GM12873 (cell line): ENCODE results near the gene ZNF750.

ENCODE experiments used
- TF ChIP-seq, protein P1 (sequence below): IDR thresholded peaks from 2 replicates; pipeline ENCODE4 v1.5.1; 2012; ENCODE audit warnings: low read depth, mild to moderate bottlenecking, moderate library complexity, low read length, control low read depth; ENCODE audit not compliant: insufficient read depth; ENCODE audit errors: missing control alignments

Gene ZNF750

DNA sequence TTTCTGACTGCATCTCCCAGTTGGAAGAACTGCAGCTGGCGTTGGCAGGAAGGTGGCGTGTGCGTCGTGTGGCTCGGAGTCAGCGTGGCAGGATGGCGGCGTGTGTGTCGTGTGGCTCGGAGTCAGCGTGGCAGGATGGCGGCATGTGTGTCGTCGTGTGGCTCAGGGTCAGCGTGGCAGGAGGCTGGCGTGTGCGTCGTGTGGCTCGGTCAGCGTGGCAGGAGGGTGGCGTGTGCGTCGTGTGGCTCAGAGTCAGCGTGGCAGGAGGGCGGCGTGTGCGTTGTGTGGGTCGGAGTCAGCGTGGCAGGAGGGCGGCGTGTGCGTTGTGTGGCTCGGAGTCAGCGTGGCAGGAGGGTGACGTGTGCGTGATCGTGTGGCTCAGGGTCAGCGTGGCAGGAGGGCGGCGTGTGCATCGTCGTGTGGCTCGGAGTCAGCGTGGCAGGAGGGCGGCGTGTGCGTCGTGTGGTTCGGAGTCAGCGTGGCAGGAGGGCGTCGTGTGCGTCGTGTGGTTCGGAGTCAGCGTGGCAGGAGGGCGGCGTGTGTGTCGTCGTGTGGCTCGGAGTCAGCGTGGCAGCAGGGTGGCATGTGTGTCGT is 38.3 kb downstream of the ZNF750 start:
- TF ChIP-seq, protein P1, sequence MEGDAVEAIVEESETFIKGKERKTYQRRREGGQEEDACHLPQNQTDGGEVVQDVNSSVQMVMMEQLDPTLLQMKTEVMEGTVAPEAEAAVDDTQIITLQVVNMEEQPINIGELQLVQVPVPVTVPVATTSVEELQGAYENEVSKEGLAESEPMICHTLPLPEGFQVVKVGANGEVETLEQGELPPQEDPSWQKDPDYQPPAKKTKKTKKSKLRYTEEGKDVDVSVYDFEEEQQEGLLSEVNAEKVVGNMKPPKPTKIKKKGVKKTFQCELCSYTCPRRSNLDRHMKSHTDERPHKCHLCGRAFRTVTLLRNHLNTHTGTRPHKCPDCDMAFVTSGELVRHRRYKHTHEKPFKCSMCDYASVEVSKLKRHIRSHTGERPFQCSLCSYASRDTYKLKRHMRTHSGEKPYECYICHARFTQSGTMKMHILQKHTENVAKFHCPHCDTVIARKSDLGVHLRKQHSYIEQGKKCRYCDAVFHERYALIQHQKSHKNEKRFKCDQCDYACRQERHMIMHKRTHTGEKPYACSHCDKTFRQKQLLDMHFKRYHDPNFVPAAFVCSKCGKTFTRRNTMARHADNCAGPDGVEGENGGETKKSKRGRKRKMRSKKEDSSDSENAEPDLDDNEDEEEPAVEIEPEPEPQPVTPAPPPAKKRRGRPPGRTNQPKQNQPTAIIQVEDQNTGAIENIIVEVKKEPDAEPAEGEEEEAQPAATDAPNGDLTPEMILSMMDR = no peak

DNA sequence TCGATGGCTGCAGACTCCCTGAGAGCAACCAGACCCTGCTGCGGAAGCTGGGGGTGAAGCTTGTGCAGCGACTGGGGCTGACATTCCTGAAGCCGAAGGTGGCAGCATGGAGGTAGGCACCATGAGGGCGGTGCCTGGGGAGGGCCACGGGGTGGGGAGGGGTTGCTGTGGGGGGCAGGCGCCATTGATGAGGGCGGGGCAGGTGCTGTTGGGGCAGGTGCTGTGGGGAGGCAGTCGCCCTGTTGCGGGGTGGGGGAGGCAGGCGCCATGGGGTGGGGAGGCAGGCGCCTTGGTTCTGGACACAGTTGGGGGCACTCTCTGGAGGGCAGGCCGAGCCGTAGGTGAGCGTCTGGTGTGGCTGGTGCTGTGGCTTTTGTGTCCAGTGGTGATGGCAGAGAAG is 38.9 kb downstream of the ZNF750 start:
- TF ChIP-seq, protein P1 = no peak

DNA sequence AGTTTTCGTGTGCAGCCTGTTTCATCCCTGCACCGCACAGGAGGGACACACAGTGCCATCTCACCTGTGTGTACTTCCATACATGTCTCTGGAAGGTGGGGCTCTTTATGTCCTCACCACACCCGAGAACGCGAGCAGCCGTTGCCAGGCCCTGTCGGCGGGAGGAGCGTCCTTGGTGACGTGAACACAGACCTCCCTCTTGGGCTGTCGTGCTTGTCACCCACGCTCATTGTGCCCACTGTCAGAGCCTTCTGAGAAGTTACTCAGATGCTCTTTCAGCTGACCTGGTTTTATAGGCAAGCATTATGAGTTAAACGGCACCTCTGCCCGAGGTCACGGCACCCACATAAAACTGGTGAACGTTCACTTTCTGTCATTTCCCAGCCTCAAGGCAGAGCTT is 40.2 kb downstream of the ZNF750 start:
- TF ChIP-seq, protein P1 = no peak

DNA sequence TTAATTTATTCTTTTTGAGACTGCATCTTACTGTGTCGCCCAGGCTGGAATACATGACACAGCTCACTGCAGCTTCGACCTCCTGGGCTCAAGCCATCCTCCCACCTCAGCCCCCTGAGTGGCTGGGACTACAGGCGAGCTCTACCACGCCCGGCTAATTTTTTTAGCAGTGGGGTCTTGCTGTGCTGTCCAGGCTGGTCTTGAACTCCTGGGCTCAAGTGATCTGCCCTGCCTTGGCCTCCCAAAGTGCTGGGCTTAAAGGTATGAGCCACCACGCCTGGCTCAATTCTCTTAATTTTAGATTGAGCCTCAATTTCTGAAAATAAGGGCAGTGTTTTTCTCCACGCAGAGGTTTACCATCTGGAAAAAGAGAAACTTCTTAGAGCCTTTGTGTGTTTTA is 41.1 kb downstream of the ZNF750 start:
- TF ChIP-seq, protein P1 = no peak

DNA sequence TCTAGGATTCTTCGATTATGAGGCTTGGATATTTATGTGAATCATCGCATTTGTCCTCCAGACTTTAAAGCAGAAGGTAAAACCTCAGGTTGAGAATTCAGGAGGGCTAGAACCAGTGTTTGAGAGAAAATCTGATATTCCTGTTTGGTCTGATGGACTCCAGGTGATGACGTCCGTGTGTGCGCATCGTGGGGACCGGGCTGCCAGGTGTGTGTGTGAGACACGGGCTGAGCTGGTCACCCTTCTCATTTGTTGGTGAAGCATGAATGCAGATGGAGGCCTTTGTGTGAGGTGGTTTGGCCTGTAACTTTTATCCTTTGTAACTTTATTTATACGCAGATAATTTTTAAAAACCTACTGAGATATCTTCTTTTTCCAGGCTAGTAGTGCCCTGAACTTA is 42.8 kb downstream of the ZNF750 start:
- TF ChIP-seq, protein P1 = no peak

DNA sequence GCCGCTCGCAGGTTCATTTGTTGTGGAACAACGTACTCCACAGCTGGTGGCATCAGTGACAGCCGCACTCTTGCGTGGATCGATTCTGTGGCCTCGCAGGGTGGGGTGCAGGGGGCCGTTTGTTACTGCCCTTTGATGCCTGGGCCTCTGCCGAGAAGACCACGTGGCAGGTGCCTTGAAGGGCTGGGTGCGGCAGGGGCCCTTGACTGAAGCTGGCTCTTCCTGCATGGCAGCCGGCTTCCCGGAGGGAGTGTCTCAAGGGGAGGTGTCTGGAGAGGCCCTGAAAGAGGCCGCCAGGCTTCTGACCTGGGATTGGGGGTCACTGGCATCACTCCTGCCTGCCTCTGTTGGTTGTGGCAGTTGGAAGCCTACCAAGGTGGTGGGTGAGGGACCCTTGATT is 44.2 kb downstream of the ZNF750 start:
- TF ChIP-seq, protein P1 = no peak

DNA sequence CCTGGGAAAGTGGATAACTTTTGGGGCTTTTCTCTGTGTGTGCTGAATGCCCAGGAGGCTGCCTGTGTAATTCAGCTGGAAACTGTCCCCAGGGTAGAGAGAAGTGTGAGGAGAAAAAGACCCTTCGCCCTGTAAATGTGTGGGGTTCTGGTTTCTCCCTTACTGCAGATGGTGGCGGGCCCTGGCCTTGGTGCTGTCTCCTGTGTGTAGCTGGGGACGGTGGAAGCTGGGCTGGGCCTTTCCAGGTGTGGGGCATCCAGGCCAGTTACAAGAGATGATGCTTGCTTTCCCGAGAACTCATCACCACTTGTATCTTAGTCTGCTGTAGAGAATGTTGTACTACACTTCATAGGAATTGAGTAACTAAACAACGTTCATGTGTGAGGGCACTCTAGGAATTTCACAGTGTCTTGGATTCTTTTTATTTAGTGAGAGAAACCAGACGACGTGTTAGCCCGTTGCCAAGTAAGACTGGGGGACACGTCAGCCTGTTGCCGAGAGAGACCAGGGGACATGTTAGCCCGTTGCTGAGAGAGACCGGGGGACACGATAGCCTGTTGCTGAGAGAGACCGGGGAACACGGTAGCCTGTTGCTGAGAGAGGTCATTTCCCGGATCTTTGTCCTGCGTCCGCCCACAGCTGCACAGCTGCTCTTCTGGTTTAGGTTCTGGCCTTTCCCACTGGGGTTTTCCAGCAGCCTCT is 44.9 kb downstream of the ZNF750 start:
- TF ChIP-seq, protein P1 = no peak
